Panc1 (cell line): Measurements from ENCODE around the gene HOXA11. TPM values are rescaled to one million over a fixed set of nuclear protein-coding genes. Genes with fewer than 3 reads are reported as not detected.

Experiments
- ATAC-seq: fragments of 200-7000 bp; cut with Tn5 transposase; 2 replicates; pipeline ENCODE4 v1.9.1; 2020; ENCODE audit warnings: mild to moderate bottlenecking, moderate library complexity
- BruUV-seq: library from RNA; stranded (reverse); fragments of 400-500 nt; replicated peaks from 2 replicates; lab custom pipeline; 2021; lab: Mats Ljungman, UMichigan
- CTCF ChIA-PET: fragments of 300-600 bp; sonication (Branson Sonifier 250); formaldehyde crosslinking; loops from one replicate; lab custom pipeline; 2022; ENCODE audit warnings: antibody characterized with exemption; lab: Charles Lee
- POLR2A ChIA-PET: fragments of 300-600 bp; sonication (Branson Sonifier 250); formaldehyde crosslinking; loops from one replicate; lab custom pipeline; 2022; ENCODE audit warnings: antibody characterized with exemption; lab: Charles Lee
- DNase-seq: peaks from one replicate; pipeline ENCODE4 v3.0.0-alpha.2; 2010; ENCODE audit warnings: low read depth, low spot score
- H3K27ac ChIP-seq: 2 replicates; pipeline ENCODE4 v1.5.1; 2011; ENCODE audit warnings: mild to moderate bottlenecking, low read length, inconsistent platforms
- H3K27me3 ChIP-seq: fragments of 200-500 bp; sonication (Bioruptor generic); 2 replicates; pipeline ENCODE4 v1.6.0; 2014; ENCODE audit warnings: low read length, inconsistent platforms; ENCODE audit not compliant: control insufficient read depth, insufficient read depth
- H3K36me3 ChIP-seq: fragments of 200-500 bp; sonication (Bioruptor generic); 2 replicates; pipeline ENCODE4 v1.5.1; 2014; ENCODE audit warnings: inconsistent platforms, mild to moderate bottlenecking, low read length, moderate library complexity; ENCODE audit not compliant: control insufficient read depth, insufficient read depth
- H3K4me1 ChIP-seq: 2 replicates; pipeline ENCODE4 v1.5.1; 2011; ENCODE audit warnings: inconsistent platforms, mild to moderate bottlenecking, low read length, moderate library complexity; ENCODE audit not compliant: control insufficient read depth, insufficient read depth
- H3K4me3 ChIP-seq, 2 experiments: 2 replicates each; pipeline ENCODE4 v1.5.1; 2011 to 2012; ENCODE audit warnings: low read depth in 2 of 2, low read length in 2 of 2, mild to moderate bottlenecking in 2 of 2, inconsistent platforms in 1 of 2, moderate library complexity in 1 of 2
- H3K9me3 ChIP-seq: fragments of 200-500 bp; sonication (Bioruptor generic); 2 replicates; pipeline ENCODE4 v1.5.1; 2014; ENCODE audit warnings: low read depth, mild to moderate bottlenecking, inconsistent platforms, low read length, moderate library complexity; ENCODE audit not compliant: control insufficient read depth, insufficient read depth
- CTCF ChIP-seq: fragments of 450-650 bp; IDR thresholded peaks from 2 replicates; pipeline ENCODE4 v1.5.1; 2017; ENCODE audit warnings: mild to moderate bottlenecking
- POLR2AphosphoS5 ChIP-seq: IDR thresholded peaks from 2 replicates; pipeline ENCODE4 v1.6.1; 2012; ENCODE audit warnings: mild to moderate bottlenecking, low read depth, low read length, moderate library complexity
- REST ChIP-seq, 2 experiments: IDR thresholded peaks; 2 replicates each; pipeline ENCODE4 v1.6.1; 2011 to 2012; ENCODE audit warnings: low read depth in 2 of 2, control low read depth in 1 of 2, low read length in 1 of 2, mild to moderate bottlenecking in 1 of 2, moderate library complexity in 1 of 2; ENCODE audit not compliant: insufficient read depth in 1 of 2
- SIN3A ChIP-seq: IDR thresholded peaks from 2 replicates; pipeline ENCODE4 v1.6.1; 2012; ENCODE audit warnings: low read depth, mild to moderate bottlenecking, low read length, moderate library complexity, borderline replicate concordance; ENCODE audit not compliant: insufficient read depth
- TCF7L2 ChIP-seq: IDR thresholded peaks from 2 replicates; pipeline ENCODE4 v1.6.1; 2011; ENCODE audit warnings: mild to moderate bottlenecking, low read depth, low read length, inconsistent platforms
- in situ Hi-C: cut with HindIII; loops from 2 replicates; pipeline ENCODE4 v1.10.0; 2016; ENCODE audit warnings: low sequenced_read_pairs, low pct_unique_long_range_greater_than_20kb
- intact Hi-C: fragments of 100-400 bp; cut with micrococcal nuclease; formaldehyde crosslinking; loops from one replicate; pipeline ENCODE4 v1.10.0; 2022; ENCODE audit not compliant: unreplicated experiment
- total RNA-seq: library from RNA; stranded (reverse); gene quantifications from one replicate; pipeline ENCODE4 v1.2.1, GENCODE V29; 2021; ENCODE audit not compliant: unreplicated experiment

Gene HOXA11
- total RNA-seq, 1 experiment from 2014 or later: 0.57 TPM

GRCh38 chr7:27145165-27145913 is 39.7 kb downstream of the HOXA11 start:
- in situ Hi-C loops (no loop called here), intact Hi-C loops (no loop called here)
- ATAC-seq (no peak), DNase-seq (no peak)
- CTCF ChIA-PET: interaction anchor here (0.6 kb wide), 1 partner anchor 463 kb away, joined by 3 read pairs; no protein-coding TSS in a partner anchor
- peaks cover 30% of the 10 kb centered on the region for H3K4me1 ChIP-seq
- H3K4me3 ChIP-seq: no peak overlapping the region
- POLR2A ChIA-PET: interaction anchor here (0.6 kb wide), 1 partner anchor 343 kb away, joined by 3 read pairs; no protein-coding TSS in a partner anchor
- no peaks in the 10 kb centered on the region for H3K27me3 ChIP-seq
- no peak overlapping the region for H3K27ac ChIP-seq
- no TSS peak for BruUV-seq
- TF ChIP-seq TCF7L2 (no peak), SIN3A (no peak)
- H3K36me3 ChIP-seq: no peaks in the 10 kb centered on the region
- no peaks in the 10 kb centered on the region for H3K9me3 ChIP-seq

- Histone ChIP-seq H3K27ac (no peak overlapping the region), H3K27me3 (no peaks in the 10 kb centered on the region), H3K4me1 (peaks cover 27% of the 10 kb centered on the region), H3K36me3 (no peaks in the 10 kb centered on the region), H3K9me3 (no peaks in the 10 kb centered on the region), H3K4me3 (no peak overlapping the region)
- TF ChIP-seq REST (IDR thresholded peaks at IDR 0.05; ENCODE audit: insufficient read depth in 1 of 2, low read depth in 2 of 2, low read length in 1 of 2): no peak
- TF ChIP-seq SIN3A: no peak
- TF ChIP-seq POLR2AphosphoS5: no peak
- TF ChIP-seq TCF7L2: no peak
- TF ChIP-seq CTCF: no peak
- POLR2A ChIA-PET: no interaction called here
- ATAC-seq: no peak
- intact Hi-C loops: no loop called here
- no peak for DNase-seq
- CTCF ChIA-PET: no interaction called here
- in situ Hi-C loops: loop anchor here (5.0 kb wide), 1 partner anchor 287 kb away; no protein-coding TSS in a partner anchor
- BruUV-seq: no TSS peak
These were observed 40.3 kb downstream of the HOXA11 start for GRCh38 chr7:27144781-27145164.
